IMR-90 (cell line): Measurements from ENCODE around the gene COL5A2. TPM values are rescaled to one million over a fixed set of nuclear protein-coding genes. Genes with fewer than 3 reads are reported as not detected.

ENCODE experiments used
- ATAC-seq: fragments of 200-7000 bp; cut with Tn5 transposase; 2 replicates; pipeline ENCODE4 v1.9.1; 2020; ENCODE audit warnings: low read depth, mild to moderate bottlenecking, moderate library complexity
- BruUV-seq: library from RNA; stranded (reverse); fragments of 400-500 nt; replicated peaks from 2 replicates; lab custom pipeline; 2021; lab: Mats Ljungman, UMichigan
- CTCF ChIA-PET: fragments of 300-600 bp; formaldehyde crosslinking; extraction: SDS; loops from one replicate; lab custom pipeline; 2021; ENCODE audit warnings: antibody characterized with exemption; lab: Yijun Ruan, JAX
- POLR2A ChIA-PET: fragments of 300-600 bp; sonication (Branson Sonifier 250); formaldehyde crosslinking; loops from one replicate; lab custom pipeline; 2022; ENCODE audit warnings: antibody characterized with exemption; ENCODE audit not compliant: unreplicated experiment; lab: Charles Lee
- DNase-seq: peaks from one replicate; pipeline ENCODE4 v3.0.0; 2013
- H2AFZ ChIP-seq: replicated peaks from 2 replicates; pipeline ENCODE3; 2013; ENCODE audit warnings: low read length, mild to moderate bottlenecking; ENCODE audit not compliant: poor library complexity
- H2AK5ac ChIP-seq: 2 replicates; pipeline ENCODE4 v1.6.1; 2013; ENCODE audit warnings: low read depth, low read length, inconsistent platforms
- H2AK9ac ChIP-seq: replicated peaks from 2 replicates; pipeline ENCODE3; 2013; ENCODE audit warnings: mild to moderate bottlenecking, low read depth, low read length, moderate library complexity; ENCODE audit not compliant: poor library complexity
- H2BK120ac ChIP-seq: 2 replicates; pipeline ENCODE4 v1.6.1; 2013; ENCODE audit warnings: low read depth, low read length, inconsistent platforms
- H2BK15ac ChIP-seq: 3 replicates; pipeline ENCODE4 v1.6.1; 2013; ENCODE audit warnings: low read depth, low read length, inconsistent platforms
- H2BK20ac ChIP-seq: 2 replicates; pipeline ENCODE4 v1.6.1; 2013; ENCODE audit warnings: low read depth, mild to moderate bottlenecking, inconsistent platforms, low read length, moderate library complexity
- H2BK5ac ChIP-seq: 2 replicates; pipeline ENCODE4 v1.6.1; 2013; ENCODE audit warnings: mild to moderate bottlenecking, low read depth, low read length, inconsistent platforms; ENCODE audit not compliant: poor library complexity, severe bottlenecking
- H3K14ac ChIP-seq: replicated peaks from 2 replicates; pipeline ENCODE4 v1.6.1; 2013; ENCODE audit warnings: low read depth, low read length, inconsistent platforms
- H3K18ac ChIP-seq: 2 replicates; pipeline ENCODE4 v1.6.1; 2013; ENCODE audit warnings: low read depth, low read length, control low read depth
- H3K23ac ChIP-seq: 2 replicates; pipeline ENCODE4 v1.6.1; 2013; ENCODE audit warnings: low read depth, low read length, inconsistent platforms
- H3K27ac ChIP-seq: 2 replicates; pipeline ENCODE4 v1.5.1; 2013; ENCODE audit warnings: mild to moderate bottlenecking, control low read depth, low read length; ENCODE audit not compliant: insufficient read depth
- H3K27me3 ChIP-seq: 2 replicates; pipeline ENCODE4 v1.6.1; 2013; ENCODE audit warnings: low read length; ENCODE audit not compliant: control insufficient read depth, insufficient read depth
- H3K36me3 ChIP-seq: 2 replicates; pipeline ENCODE4 v1.6.1; 2013; ENCODE audit warnings: low read length, mixed read lengths; ENCODE audit not compliant: control insufficient read depth, insufficient read depth
- H3K4ac ChIP-seq: 2 replicates; pipeline ENCODE4 v1.6.1; 2013; ENCODE audit warnings: low read depth, low read length, inconsistent platforms
- H3K4me1 ChIP-seq: 2 replicates; pipeline ENCODE4 v1.6.1; 2013; ENCODE audit warnings: low read length, mixed read lengths; ENCODE audit not compliant: control insufficient read depth, insufficient read depth
- H3K4me2 ChIP-seq: 2 replicates; pipeline ENCODE4 v1.6.1; 2013; ENCODE audit warnings: low read depth, mild to moderate bottlenecking, control low read depth, low read length, moderate library complexity
- H3K4me3 ChIP-seq: 2 replicates; pipeline ENCODE4 v1.5.1; 2013; ENCODE audit warnings: low read depth, mild to moderate bottlenecking, control low read depth, low read length, moderate library complexity; ENCODE audit not compliant: insufficient read depth
- H3K56ac ChIP-seq: 2 replicates; pipeline ENCODE4 v1.6.1; 2013; ENCODE audit warnings: low read length, inconsistent platforms; ENCODE audit not compliant: insufficient read depth; ENCODE audit errors: extremely low read depth
- H3K79me1 ChIP-seq, 2 experiments: 2 replicates each; pipeline ENCODE4 v1.6.1; 2013; ENCODE audit warnings: low read length in 2 of 2, inconsistent platforms in 1 of 2, low read depth in 1 of 2
- H3K9ac ChIP-seq: 2 replicates; pipeline ENCODE4 v1.6.1; 2013; ENCODE audit warnings: low read depth, low read length, control low read depth
- H3K9me1 ChIP-seq: 2 replicates; pipeline ENCODE4 v1.6.1; 2013; ENCODE audit warnings: low read length, inconsistent platforms; ENCODE audit not compliant: insufficient read depth
- H3K9me3 ChIP-seq: 2 replicates; pipeline ENCODE4 v1.6.1; 2013; ENCODE audit warnings: low read length; ENCODE audit not compliant: control insufficient read depth, insufficient read depth
- H4K20me1 ChIP-seq: 2 replicates; pipeline ENCODE4 v1.6.1; 2013; ENCODE audit warnings: low read length, inconsistent platforms; ENCODE audit not compliant: insufficient read depth
- H4K5ac ChIP-seq: 2 replicates; pipeline ENCODE4 v1.6.1; 2013; ENCODE audit warnings: mild to moderate bottlenecking, low read depth, low read length, control low read depth
- H4K8ac ChIP-seq, 2 experiments: 2 replicates each; pipeline ENCODE4 v1.6.1; 2013; ENCODE audit warnings: low read depth in 2 of 2, low read length in 2 of 2, control low read depth in 1 of 2, inconsistent platforms in 1 of 2
- H4K91ac ChIP-seq: 2 replicates; pipeline ENCODE4 v1.6.1; 2013; ENCODE audit warnings: low read depth, low read length, inconsistent platforms; ENCODE audit not compliant: insufficient read depth
- POLR2A ChIP-seq: IDR thresholded peaks from 2 replicates; pipeline ENCODE4 v1.6.1; 2012; ENCODE audit warnings: mild to moderate bottlenecking, low read depth, low read length
- RAD21 ChIP-seq: IDR thresholded peaks from 2 replicates; pipeline ENCODE4 v1.6.1; 2012; ENCODE audit warnings: low read length, improper control_type of control experiment
- RFX5 ChIP-seq: IDR thresholded peaks from 2 replicates; pipeline ENCODE4 v1.8.0; 2012; ENCODE audit warnings: low read depth, mild to moderate bottlenecking, low read length, moderate library complexity
- WGBS, 2 experiments: methylation state at CpG; one replicate each; pipeline versions ENCODE4 v1.1.5 to v1.1.7; 2013; ENCODE audit warnings: missing lambda C conversion rate in 2 of 2; ENCODE audit not compliant: insufficient read length in 1 of 2; ENCODE audit errors: extremely low coverage in 2 of 2; 5-methylcytosine and 5-hydroxymethylcytosine counted together
- dilution Hi-C: fragments of 300-500 bp; cut with HindIII; formaldehyde crosslinking; loops from one replicate; pipeline ENCODE4 v1.14.3; 2018; ENCODE audit warnings: low sequenced_read_pairs; ENCODE audit not compliant: unreplicated experiment
- in situ Hi-C: fragments of 300-500 bp; cut with MboI; formaldehyde crosslinking; loops from 3 replicates; pipeline ENCODE4 v1.14.3; 2019; ENCODE audit warnings: low sequenced_read_pairs, inconsistent platforms, mixed read lengths
- intact Hi-C: fragments of 100-400 bp; cut with micrococcal nuclease; formaldehyde crosslinking; loops from 2 replicates; pipeline ENCODE4 v1.10.0; 2022
- polyA plus RNA-seq, 3 experiments: library from polyadenylated mRNA; depleted of rRNA; stranded (reverse); fragments of >200 nt; gene quantifications; 2 replicates each; pipeline ENCODE4 v1.2.3, GENCODE V29; 2012; ENCODE audit warnings: low replicate concordance in 1 of 3
- total RNA-seq: library from RNA; depleted of rRNA; stranded (reverse); fragments of >200 nt; gene quantifications from 2 replicates; pipeline ENCODE4 v1.2.3, GENCODE V29; 2012
- TF ChIP-seq, protein P1 (sequence below): conservative IDR thresholded peaks from 2 replicates; pipeline ENCODE4 v1.5.1; 2012; ENCODE audit warnings: mild to moderate bottlenecking, low read depth, low read length, improper control_type of control experiment

The COL5A2 gene
- total and polyA plus RNA-seq, 2 of the 4 experiments (the other 2 are of a cell fraction): 181 to 257 TPM

GRCh38 chr2:189225032-189225431 lies 45.5 kb upstream of the COL5A2 start:
- no CpG with 5 or more reads among the region's 2 CpGs for WGBS, 2 experiments
- Histone ChIP-seq H2AK5ac (no peak overlapping the region), H4K5ac (no peak overlapping the region), H3K23ac (no peak overlapping the region), H3K18ac (no peak overlapping the region), H3K14ac (no peak overlapping the region), H3K27ac (no peak overlapping the region), H2BK5ac (no peak overlapping the region), H4K20me1 (no peaks in the 10 kb centered on the region), H3K79me1 (no peaks in the 10 kb centered on the region), H4K8ac (no peak overlapping the region), H3K4me2 (no peak overlapping the region), H3K4ac (no peak overlapping the region), H4K91ac (no peak overlapping the region), H3K9me3 (no peaks in the 10 kb centered on the region), H2AFZ (no peak overlapping the region), H3K27me3 (no peaks in the 10 kb centered on the region), H3K9ac (no peak overlapping the region), H2BK15ac (no peak overlapping the region), H3K4me3 (no peak overlapping the region), H3K56ac (no peak overlapping the region), H2AK9ac (no peak overlapping the region), H3K9me1 (no peaks in the 10 kb centered on the region), H3K36me3 (no peaks in the 10 kb centered on the region), H3K4me1 (peaks cover 3% of the 10 kb centered on the region), H2BK20ac (no peak overlapping the region), H2BK120ac (no peak overlapping the region)
- ChIA-PET CTCF (no interaction called here), POLR2A (interaction anchor here (0.5 kb wide), 1 partner anchor 44 kb away, joined by 4 read pairs; no protein-coding TSS in a partner anchor)
- no peak for ATAC-seq
- dilution Hi-C loops: no loop called here
- no peak for TF ChIP-seq RFX5
- TF ChIP-seq RAD21: no peak
- no peak for TF ChIP-seq POLR2A
- TF ChIP-seq, protein P1, sequence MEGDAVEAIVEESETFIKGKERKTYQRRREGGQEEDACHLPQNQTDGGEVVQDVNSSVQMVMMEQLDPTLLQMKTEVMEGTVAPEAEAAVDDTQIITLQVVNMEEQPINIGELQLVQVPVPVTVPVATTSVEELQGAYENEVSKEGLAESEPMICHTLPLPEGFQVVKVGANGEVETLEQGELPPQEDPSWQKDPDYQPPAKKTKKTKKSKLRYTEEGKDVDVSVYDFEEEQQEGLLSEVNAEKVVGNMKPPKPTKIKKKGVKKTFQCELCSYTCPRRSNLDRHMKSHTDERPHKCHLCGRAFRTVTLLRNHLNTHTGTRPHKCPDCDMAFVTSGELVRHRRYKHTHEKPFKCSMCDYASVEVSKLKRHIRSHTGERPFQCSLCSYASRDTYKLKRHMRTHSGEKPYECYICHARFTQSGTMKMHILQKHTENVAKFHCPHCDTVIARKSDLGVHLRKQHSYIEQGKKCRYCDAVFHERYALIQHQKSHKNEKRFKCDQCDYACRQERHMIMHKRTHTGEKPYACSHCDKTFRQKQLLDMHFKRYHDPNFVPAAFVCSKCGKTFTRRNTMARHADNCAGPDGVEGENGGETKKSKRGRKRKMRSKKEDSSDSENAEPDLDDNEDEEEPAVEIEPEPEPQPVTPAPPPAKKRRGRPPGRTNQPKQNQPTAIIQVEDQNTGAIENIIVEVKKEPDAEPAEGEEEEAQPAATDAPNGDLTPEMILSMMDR: no peak
- DNase-seq: no peak
- in situ Hi-C loops: no loop called here
- BruUV-seq: no TSS peak
- intact Hi-C loops: no loop called here
